GM04503 (cell line): ENCODE measurements around the gene ECT2.
A peak's percentile ranks its signal among the peaks of the same experiment; 100 is the strongest.
"Not testable (repeated sequence)": the region's sequence is repeated elsewhere in the genome, so short reads cannot be mapped to it uniquely, and the experiment has no call there.

Experiments
- DNase-seq: peaks from one replicate; pipeline ENCODE4 v3.0.0-alpha.2; 2012; ENCODE audit warnings: low read depth

Gene ECT2, protein sequence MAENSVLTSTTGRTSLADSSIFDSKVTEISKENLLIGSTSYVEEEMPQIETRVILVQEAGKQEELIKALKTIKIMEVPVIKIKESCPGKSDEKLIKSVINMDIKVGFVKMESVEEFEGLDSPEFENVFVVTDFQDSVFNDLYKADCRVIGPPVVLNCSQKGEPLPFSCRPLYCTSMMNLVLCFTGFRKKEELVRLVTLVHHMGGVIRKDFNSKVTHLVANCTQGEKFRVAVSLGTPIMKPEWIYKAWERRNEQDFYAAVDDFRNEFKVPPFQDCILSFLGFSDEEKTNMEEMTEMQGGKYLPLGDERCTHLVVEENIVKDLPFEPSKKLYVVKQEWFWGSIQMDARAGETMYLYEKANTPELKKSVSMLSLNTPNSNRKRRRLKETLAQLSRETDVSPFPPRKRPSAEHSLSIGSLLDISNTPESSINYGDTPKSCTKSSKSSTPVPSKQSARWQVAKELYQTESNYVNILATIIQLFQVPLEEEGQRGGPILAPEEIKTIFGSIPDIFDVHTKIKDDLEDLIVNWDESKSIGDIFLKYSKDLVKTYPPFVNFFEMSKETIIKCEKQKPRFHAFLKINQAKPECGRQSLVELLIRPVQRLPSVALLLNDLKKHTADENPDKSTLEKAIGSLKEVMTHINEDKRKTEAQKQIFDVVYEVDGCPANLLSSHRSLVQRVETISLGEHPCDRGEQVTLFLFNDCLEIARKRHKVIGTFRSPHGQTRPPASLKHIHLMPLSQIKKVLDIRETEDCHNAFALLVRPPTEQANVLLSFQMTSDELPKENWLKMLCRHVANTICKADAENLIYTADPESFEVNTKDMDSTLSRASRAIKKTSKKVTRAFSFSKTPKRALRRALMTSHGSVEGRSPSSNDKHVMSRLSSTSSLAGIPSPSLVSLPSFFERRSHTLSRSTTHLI

DNA sequence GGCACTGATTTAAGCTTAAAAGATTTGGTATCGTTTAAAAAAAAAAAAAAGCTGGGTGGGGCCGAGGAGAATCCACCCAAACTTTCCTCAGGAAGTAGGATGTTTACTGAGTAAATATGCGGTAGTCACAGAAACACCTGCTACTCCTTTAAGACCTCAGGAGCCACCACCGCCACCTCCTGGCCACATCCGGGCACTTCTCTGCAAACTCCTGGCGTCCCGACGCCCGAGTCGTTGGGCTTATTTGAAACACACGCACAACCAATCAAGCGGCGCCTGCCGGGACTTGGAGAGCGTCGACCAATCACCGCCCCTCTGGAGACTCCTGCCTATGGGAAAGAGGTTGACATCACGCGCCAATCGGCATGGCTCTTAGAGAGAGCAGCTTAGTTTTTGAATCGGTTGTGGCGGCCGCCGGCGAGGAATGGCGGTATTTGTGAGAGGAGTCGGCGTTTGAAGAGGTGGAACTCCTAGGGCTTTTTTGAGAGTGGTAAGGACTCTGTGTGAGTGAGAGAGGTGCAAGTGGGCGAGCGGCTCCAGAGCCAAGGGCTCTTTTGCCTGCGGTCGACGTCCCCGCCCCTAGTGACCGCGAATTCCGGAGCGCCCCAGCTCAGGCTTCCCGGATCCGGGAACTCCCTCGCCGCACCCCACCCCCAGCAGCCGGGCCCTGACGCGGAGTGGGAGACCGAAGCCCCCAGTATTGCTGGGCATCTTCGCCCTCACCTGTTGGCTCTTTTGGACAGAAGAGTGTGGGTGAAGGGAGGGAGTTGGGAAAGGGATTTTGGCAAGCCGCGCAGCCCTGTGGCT lies at the start of gene ECT2:
ECT2 (plus strand) TSS at position 359 of the 807 bp plus-strand sequence. CDS start 3,805 bp downstream, outside the sequence.
- DNase-seq: peak; percentile 98

DNA sequence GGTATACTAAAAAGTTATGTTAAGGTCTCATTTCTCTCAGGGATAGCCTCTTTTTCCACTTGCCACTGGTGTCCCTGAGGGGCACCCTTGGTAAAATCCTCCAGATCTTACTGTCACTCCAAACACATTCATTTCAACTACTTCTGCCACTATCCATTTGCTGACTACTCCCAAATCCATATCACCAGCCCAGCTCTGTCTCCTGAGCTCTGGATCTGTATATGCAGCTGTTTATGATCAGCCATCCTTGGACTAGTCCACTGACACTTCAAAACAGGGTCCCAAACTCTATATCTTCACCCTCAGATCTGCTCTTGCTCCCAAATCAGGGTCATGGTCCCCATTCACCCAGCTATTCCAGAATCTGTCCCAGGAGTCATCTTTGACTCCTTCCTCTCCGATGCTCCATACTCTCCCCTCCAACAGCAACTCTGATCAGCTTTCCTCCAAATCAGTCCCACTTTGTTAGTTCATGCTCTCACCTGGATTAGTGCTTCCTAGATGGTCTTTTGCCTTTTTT lies 49.5 kb upstream of the ECT2 start:
- no peak for DNase-seq

DNA sequence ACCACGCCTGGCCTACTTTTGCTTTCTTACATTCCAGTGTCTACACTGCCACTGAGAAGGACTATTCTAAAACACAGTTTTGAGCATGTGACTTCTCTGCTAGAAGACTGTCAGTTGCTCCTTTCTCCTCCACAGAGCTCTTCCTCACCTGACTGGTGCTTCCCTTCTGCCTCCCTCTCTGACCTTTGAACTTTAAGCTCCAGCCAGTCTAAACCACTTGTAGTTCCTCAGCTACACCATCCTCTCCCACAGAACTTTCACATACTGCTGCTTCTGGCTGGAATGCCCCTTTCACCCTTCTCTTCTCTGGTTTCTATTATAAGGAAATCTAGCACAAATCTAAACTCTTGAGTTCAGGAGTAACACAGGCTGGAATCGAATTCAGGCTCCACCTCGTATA lies 48.8 kb upstream of the ECT2 start:
- no peak for DNase-seq

DNA sequence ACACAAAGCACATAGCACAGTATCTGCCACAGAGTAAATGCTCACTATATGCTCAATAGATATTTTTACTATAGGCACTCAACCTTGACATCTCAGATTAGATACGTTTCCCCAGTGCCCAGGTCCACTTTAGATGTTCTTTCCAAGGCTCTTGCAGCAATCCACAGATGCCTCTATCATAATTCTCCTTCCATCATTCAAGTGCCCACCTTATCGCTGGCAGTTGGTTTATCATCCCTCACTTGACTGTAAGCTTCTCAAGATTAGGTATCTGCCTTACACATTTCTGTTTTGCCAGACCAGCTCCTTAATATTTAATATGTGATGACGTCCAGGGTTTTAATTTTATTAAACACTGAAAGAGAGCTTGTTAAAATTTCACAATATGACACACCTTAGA lies 48.3 kb upstream of the ECT2 start:
- DNase-seq: no peak

DNA sequence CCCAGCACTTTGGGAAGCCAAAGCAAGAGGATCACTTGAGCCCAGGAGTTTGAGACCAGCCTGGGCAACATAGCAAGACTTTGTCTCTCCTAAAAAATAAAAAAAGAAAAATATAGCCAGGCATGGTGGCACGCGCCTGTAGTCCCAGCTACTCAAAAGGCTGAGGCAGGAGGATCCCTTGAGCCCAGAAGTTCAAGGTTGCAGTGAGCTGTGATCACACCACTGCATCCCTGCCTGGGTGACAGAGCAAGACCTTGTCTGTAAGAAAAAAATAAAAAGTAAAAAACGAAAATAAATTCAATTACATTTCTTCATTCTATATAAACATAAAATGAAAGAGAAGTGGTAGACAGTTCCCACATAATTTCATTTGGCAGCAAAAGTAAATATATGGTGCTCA lies 47.8 kb upstream of the ECT2 start:
- DNase-seq: not testable (repeated sequence)

DNA sequence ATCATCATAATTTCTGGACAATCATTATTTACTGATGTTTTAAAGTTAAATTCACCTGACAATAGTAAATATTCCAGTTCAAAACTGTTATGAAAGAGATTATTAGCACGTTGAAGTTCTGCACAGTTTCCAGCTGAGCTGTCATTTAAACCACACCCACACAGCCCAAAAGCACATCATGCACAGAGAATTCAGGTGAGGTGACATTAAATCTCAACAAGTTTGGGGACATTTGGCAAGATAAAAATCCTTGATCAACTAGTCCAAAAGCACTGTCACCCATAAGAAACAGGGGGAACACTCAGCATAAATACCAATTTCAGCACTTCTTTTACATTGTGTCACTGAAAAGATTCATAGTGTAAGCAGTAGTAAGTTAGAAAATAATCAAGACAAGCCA lies 46.5 kb upstream of the ECT2 start:
- DNase-seq: no peak

DNA sequence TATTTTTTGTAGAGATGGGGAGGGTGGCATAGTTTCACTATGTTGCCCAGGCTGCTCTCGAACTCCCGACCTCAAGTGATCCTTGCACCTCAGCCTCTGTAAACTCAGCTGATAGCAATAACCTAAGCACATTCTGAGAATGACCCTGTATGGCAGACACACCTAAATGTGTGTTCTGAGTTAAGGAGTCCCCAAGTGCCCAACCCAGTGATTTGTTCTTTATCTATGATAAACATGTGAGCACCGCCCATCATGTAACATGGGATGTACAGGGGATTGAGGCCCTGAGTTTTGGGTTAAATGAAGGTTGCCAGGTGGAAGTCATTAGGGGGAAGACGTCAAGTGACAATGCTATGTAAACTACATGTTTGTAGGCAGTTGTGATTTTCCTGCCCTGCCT lies 45.4 kb upstream of the ECT2 start:
- no peak for DNase-seq

DNA sequence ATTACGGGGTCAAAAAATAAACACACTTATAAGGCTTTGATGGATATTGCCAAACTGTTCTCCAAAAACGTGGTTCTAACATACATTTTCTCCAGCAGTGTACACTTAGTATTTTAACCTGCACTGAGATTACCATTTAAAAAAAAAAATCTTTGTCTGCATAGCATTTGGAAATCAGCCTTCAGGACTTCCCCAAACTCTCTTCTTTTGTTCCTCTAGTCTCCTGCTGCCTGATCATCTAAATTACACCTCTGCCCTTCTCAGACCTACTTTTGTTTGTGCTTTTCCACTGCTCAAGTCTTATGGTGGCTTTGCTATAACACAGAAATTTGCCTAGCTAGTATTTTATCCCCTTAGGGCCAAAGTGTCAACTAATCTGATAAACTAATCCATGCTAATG lies 43.5 kb upstream of the ECT2 start:
- DNase-seq: no peak

DNA sequence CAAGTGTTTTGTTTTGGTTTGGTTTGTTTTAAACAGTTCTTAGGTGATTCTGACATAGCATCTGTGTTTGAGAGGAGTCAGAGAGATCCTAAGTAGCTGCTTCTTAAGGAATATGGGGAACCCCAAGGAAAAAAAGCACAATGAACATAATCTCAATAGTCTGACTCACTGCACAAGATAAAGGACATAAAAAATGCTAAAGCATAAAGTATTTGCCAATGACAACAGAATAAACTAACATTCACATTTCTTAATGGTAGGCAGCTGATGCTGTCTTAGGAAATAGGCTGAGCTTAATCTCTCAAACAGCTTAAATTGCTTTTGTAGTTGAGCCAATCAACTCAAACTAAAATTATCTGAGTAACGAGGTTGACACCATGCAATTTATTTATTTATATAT lies 42.6 kb upstream of the ECT2 start:
- peak; percentile 61 for DNase-seq

DNA sequence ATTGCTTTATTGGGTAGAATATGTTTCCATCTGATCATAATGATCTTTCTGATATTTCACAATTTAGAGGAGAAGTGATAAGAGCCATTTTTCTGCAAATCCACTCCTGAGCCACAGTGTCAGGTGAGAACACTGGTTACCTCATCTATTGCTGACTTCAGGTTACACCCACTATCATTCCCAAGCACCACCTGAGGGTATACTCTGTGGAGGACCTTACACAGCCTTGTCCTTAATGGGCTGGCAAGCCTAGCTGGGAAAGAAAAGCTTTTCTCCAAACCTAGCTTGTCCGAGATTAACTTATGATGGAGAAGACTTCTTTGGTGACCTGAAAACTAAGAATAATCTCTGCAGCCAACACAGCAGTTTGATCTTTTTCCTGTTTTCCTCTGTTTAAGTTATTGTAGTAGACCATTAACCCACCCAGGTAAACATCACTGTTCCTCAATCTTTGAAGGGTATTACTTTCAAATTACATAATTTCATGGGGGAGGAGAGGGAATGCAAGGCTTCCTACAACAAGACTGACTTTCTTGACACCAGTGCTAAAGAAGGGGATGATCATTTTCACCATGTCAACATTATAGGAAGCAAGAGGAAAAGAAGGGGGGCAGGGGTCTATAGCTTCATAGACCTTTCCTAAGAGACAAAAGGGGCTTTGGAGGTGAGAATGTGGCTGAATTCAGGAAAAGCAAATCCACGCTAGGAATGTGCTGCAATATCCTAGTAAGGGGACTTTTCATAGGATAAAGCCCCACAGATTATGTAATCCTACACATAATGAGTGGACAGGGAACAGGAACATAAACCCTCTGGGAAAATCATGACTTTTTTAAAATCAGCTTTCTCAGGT lies 41.4 kb upstream of the ECT2 start:
- DNase-seq: no peak

DNA sequence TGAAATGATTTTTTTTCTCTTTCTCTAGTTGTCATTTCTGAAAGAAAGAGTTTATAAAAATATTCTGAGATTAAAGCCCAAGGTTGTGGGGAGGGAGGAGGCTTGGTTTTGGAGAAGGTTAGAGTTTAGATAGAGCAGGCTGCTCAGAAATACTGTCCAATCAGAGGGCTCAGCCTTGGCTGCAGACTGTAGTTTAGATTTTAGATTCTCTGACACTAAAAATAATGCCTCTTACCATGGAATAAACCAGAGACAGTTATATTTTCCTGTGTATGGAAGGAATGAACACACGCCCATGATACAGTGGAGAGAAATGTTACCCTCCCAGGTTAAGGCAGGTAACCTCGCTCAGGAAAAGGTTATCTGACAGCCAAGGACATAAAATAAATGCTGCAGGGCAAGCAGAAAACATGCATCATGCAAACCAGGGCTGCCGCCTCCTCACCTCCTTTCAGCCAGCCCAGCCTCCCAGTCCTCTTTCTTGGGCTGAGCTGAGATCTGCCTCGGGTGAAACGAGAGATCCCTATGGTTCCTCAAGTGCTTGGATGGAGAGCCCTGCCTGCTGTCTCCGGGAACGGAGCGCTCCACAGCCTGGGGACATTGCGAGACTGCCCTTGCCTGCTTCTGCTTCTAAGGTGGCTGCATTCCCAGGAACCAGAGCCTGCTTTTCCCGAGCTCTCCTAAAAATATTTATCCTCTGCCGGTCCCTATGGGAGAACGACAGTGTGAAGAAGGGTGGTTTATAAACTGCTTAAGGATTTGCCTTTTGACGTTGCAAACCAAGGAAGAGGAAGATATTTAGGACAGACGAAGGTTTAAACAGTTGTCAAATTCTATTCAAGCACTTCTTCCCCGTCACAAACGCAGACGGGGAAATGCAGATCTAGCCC lies 40.5 kb upstream of the ECT2 start:
- DNase-seq: no peak

DNA sequence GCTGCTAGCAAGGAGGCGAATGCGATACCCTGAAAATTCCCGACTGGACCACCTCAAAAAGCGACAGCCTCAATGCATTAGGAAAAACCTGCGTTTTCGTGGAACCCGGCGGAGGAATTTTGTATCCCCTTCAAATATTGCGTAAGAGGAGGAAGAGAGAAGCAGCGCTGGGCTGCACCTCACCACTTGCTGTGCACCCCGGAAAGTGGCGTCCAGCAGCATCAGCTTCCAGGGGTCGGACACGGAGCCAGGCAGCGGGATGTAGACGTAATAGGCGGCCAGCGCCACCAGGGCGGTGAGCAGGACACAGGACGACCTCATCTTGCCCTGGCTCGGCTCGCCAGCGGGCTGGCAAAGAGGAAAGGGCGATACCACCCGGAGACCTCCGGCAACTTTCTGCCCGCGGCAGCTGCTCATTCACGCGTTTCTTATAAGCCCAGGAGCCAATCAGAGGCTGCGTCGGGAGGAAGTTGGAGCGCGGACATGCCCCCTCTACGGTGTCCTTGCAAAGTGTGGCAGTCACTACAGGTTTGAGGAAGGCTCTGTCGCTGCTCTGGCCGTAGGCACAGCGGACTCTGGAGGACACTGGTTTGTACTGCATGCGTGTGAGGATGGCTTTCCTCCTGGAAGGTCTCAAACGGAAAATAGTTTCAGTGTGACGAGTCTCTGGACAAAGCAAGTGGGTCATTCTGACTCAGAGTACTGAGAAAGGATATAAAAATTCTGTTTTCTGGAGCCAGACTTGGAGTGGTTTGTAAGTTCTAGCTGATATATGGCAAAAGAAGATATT lies 39.7 kb upstream of the ECT2 start, which contains the start of gene NCEH1:
NCEH1 (minus strand) TSS at position 404 of the 790 bp plus-strand sequence; CDS start at position 321, 83 bp downstream.
- DNase-seq: peak; percentile 99

DNA sequence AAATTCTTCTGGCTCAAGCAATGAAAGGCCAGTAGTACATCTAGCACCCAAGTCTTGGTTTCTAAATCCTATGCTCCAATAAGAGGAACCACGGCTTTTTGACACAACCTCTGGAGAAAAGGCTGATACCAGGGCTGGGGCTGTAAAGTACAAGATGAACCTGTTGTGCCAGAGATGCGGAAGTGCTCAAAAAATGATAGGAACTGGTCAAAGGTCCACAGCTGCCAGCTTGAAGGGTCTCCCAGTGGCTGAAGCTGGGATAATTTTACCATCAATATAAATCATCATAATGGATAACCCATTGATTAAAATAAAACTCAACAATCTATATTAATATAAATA lies 39.1 kb upstream of the ECT2 start:
- DNase-seq: no peak

DNA sequence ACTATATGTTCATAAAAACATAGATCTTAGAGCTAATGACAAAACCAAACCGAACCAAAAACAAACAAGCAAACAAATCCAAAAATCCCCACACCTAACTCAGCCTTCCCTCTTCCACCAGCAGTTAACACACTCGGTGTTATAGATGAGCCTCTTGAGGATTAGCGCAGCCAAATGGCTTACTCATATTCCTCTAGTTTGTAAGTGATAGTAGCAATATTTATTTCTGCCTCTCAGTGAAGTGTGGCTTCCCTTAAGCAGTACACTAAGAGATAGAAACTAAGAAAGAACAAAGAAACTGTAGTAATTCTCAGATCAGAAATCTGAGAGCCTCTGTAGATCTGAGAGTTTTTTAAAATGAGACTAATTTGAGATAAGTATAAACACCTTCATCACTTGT lies 37.2 kb upstream of the ECT2 start:
- no peak for DNase-seq

DNA sequence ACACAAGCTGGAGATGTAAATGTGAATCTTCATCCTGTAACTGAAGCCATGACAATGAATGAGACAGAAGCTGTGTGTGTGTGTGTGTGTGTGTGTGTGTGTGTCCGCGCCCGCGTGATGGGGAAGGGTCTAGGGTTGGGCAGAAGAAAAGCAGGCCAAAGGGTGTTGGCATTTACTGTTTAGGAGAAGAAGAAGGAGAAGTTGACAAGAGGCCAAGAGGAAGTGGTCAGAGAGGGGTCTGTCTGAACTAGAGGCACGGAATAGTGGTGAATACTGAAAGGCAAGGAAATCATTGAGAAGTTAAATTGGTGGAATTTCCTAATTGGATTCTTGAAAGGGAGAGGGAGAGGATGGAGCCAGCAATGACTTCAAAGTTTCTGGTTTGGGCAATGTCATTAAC lies 34.0 kb upstream of the ECT2 start:
- no peak for DNase-seq

DNA sequence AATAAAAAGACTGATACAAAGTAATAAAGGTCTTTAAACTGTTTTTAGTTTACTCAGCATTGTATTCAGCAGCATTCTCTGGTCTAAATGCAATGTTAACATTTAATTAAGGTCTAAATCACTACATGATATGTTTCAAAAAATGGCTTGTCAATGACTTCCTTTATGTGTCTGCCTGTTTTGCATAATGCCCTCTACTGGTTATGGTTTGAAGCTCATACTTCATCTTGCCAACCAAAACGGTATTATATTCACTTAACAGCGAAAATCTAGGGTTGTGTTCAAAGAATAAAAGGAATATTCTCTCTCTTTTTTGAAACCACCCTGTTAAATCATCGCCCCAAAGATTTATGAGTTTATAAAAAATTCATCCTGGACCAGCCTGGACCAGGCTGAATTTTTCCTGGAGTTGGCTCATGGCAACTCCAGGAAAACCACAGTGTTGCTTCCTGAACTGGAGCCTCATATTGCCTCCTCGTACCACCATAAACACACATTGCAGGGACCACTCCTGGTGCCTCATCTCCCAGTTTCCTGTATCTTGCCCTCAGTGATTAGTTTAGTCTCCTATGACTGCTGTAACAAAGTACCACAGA lies 32.9 kb upstream of the ECT2 start:
- no peak for DNase-seq

DNA sequence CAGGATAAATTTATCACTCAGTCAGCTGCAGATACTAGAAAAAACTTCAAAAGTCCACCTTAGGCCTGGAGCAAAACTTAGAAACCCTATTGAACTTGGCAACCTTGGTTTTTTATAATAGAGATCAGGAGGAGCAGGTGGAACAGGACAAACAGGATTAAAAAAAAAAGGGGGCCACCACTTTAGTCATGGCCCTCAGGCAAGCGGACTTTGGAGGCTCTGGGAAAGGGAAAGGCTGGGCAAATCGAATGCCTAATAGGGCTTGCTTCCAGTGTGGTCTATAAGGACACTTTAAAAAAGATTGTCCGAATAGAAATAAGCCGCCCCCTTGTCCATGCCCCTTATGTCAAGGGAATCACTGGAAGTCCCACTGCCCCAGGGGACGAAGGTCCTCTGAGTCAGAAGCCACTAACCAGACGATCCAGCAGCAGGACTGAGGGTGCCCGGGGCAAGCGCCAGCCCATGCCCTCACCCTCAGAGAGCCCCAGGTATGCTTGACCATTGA lies 27.9 kb upstream of the ECT2 start:
- not testable (repeated sequence) for DNase-seq

DNA sequence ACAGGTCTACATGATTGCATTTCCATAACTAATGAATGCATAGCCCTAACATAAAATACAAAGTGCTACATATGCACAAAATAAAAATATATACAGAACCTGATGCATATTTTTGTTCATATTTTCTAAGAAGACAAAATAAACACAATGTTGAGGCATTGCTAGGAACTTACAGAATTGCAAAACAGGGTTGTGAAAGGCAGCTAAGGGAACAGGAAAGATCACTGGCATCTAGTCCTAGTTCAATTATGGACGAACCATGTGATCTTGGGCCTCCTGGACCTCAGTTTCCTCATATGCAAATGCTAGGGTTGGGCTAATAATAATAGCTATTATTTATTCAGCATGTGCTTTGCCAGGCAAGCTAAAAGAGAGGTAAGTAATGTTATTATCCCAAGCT lies 24.1 kb upstream of the ECT2 start:
- no peak for DNase-seq

DNA sequence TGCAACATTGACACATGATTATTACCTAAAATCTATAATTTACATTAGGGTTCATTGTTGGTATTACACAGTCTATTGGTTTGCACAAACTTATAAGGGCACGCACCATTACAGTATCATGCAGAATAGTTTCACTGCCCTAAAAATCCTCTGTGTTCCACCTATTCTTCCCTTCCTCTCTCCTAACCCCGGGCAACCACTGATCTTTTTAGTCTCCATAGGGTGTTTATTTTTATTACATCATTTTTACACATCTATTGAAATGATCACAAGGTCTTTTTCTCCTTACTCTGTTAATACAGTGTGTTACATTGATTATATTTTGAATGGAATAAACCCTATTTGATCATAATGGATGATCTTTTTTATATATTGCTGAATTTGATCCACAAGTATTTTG lies 15.5 kb upstream of the ECT2 start:
- DNase-seq: no peak
